GM12873 (cell line): Measurements from ENCODE around the gene CPT1B.

Source experiments
- CTCF ChIP-seq: IDR thresholded peaks from 2 replicates; pipeline ENCODE4 v1.5.1; 2012; ENCODE audit warnings: low read depth, mild to moderate bottlenecking, moderate library complexity, low read length, control low read depth; ENCODE audit not compliant: insufficient read depth; ENCODE audit errors: missing control alignments

Gene CPT1B

GRCh38 chr22:50612168-50612527, 33.9 kb upstream of the CPT1B start:
- TF ChIP-seq CTCF, result no peak

GRCh38 chr22:50611341-50612060, 33.3 kb upstream of the CPT1B start:
- no peak for TF ChIP-seq CTCF

GRCh38 chr22:50610581-50610980, 32.4 kb upstream of the CPT1B start:
- no peak for TF ChIP-seq CTCF

GRCh38 chr22:50610041-50610451, 31.8 kb upstream of the CPT1B start:
- no peak for TF ChIP-seq CTCF

GRCh38 chr22:50609599-50609998, 31.4 kb upstream of the CPT1B start:
- no peak for TF ChIP-seq CTCF

GRCh38 chr22:50608996-50609395, 30.8 kb upstream of the CPT1B start:
- TF ChIP-seq CTCF, result no peak

- TF ChIP-seq CTCF, result no peak
Measured at GRCh38 chr22:50607659-50608020, 29.4 kb upstream of the CPT1B start.
